Ureter (tissue), 1 donor: ENCODE measurements around the gene ADPRM. TPM values are rescaled to one million over a fixed set of nuclear protein-coding genes. Genes with fewer than 3 reads are reported as not detected.
"Not testable (repeated sequence)": the region's sequence is repeated elsewhere in the genome, so short reads cannot be mapped to it uniquely, and the experiment has no call there.

Experiments used
- DNase-seq: peaks from one replicate; pipeline ENCODE4 v3.0.0-alpha.2; 2020; ENCODE audit warnings: low spot score
- total RNA-seq: library from RNA; stranded (reverse); gene quantifications from one replicate; pipeline ENCODE4 v1.2.4, GENCODE V29; 2023
- donor health status: DM: yes; HTN: yes; CAD: no.

Gene ADPRM
- total RNA-seq, 1 donor from 2014 or later = 12.8 TPM

DNA sequence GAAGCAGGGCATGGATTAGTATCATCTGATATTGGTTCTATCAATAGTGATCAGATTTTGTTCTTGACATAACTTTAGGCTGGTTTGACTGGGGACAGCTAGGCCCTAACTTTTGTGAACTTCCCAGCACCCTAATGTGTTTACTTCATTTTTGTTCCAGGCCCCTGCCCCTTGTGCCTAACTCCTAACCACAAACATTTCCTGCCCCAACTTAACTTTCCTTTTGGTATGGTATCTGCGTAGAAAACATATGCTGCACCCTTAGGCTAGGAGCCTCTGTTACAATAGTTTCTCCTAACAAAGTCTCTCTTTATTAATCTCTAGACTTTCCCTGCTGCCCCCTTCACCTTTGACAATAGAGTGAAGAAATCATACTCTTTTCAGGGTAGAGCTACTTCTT, 2.5 kb downstream of the ADPRM start:
- no peak for DNase-seq

DNA sequence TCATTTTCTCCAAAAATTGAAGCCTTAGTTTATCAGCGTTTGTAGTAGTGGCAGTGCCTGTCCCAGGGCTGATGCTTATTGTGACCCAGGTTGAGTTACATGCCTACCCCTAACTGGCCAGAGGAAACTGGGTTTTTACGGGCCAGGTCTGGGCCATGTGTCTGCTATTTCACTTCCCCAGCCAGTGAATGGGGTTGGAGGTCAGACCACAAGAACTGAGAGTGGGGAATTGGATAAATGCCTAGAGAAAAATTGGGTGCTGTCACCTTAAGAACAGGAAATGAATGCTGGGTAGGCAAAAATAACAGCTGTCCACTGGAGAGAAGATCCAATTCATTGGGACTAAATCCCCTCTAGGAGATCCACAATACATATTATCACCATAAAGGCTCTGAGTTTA, 5.2 kb downstream of the ADPRM start:
- no peak for DNase-seq

DNA sequence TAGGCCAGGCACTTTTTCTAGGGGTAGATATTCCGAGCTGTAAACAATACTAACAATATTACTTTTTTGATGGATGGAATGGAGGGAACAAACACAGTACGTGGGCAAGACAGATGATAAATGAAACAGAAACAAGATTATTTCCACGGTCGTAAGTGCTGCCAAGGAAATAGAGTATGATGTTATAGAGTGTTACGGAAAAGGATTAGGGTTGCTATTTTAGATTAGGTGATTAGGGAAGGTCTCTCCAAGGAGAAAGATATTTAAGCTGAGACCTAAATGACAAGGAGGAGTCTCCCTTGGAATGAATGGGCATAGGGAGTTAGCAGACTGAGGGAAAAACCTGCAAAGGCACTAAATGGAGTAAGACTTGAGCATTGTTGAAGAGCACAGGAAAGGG, 8.3 kb downstream of the ADPRM start:
- no peak for DNase-seq

DNA sequence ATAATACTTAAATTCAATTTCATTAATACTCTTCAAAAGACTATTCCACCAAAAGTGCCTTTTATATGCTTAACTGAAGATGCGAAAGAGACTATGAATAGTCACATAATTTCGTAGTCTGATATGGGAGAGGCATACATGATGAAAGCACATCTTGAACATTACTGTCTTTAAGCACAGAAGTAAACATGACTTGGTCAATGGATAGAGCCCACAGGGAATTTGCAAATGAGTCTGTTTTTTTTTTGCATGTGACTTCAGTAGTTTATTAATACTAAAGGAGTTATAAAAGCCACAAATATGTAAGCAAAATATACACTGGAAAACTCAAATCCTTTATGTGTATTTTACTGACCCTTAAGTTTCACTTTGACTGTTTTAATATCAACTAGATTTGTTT, 15.9 kb downstream of the ADPRM start:
- DNase-seq = no peak

DNA sequence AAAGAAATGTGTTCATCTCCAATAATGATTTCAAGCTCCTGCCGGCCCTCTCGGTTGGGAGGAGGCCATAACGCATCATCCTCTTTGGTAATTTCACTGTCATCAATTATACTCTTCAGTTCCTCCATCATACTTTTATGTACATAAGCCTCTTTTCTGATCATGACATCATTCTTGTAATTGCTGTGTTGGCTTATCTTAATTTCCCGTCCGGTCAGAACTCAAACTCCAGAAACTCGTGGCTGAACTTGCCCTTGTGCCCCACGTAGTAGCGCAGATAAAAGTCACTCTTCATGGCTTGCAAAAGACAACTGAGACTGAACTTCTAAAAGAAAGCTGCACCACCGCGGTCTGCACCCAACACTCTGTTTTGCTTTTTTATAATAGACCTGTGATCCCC, 18.8 kb downstream of the ADPRM start:
- no peak for DNase-seq

DNA sequence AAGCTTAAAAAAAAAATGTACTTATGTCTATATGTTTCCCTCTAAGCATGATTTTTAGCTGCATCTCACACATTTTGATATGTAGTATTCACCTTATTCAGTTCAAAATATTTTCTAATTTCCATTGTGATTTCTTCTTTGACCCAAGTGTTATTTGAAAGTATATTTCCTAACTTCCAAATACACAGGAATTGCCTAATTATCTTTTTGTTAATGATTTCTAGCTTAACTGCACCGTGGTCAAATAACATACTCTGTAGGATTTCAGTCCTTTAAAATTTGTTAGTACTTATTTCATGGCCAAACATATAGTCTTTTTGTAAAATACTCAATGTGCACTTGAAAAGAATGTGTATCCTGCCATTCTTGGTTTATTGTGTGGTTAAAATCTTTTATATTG, 21.2 kb downstream of the ADPRM start:
- DNase-seq = no peak

DNA sequence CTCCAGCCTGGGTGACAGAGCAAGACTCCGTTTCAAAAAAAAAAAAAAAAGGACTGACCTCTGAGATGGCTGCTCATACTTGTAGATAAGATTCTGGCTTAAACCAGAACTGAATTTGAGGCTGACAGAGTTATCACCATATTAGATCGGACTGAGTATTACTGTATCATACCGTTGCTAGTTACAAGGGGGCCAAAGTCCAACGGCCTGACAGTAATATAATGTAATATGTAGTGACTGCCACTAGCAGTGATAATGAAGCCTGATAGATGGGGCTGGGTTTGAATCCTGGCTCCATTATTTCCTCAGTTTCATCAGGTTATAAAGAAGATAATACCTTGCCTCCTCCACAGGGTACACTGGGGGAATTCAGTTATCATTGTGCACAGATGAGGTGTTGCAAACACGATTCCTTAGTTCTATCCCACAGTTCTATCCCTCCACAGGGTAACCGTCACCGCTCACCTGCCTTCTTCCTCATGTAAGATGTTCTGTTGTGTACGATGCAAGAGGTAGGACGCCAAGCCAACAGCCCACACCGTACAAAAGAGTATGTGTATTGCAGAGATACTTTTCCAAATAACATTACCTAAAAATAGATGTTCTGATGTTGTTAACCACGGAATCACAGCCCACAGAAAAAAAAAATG, 27.3 kb downstream of the ADPRM start:
- DNase-seq = no peak

DNA sequence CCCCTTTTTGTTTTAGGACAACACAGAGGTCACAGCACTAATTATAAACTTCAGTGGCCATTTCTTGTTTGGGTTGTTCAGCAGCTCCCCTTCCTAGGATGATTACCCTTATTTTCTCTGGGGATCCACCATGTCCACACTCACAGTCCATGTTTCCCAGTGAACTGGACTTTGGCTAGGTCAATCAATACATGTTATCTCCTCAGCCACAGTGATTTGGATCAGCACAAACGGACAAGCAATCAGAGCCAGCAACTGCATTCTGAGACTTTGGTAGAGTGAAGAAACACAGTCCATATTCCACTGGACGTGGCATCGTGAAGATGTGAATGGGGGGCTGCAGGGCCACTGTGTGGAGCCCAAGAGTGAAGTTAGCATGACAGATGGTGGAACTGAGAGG, 27.9 kb downstream of the ADPRM start:
- no peak for DNase-seq

DNA sequence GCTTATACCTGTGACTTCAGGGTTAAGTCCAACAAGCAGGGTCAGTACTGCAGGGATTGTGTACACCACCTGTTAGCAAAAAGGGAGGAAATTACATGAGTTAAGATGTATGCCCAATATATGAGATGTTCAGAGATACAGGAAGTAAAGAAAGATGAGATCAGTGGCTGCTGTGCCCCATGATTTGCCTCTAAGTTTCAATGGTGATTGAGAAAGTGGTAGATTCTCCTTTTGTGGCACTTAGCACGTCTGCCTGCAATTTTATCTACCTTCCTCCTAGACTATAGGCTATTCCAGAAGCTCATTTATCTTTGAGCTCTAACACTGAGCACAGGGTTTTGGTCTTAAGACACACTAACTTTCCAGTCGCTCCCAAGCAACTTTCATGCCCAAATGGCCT, 28.8 kb downstream of the ADPRM start:
- DNase-seq = no peak

DNA sequence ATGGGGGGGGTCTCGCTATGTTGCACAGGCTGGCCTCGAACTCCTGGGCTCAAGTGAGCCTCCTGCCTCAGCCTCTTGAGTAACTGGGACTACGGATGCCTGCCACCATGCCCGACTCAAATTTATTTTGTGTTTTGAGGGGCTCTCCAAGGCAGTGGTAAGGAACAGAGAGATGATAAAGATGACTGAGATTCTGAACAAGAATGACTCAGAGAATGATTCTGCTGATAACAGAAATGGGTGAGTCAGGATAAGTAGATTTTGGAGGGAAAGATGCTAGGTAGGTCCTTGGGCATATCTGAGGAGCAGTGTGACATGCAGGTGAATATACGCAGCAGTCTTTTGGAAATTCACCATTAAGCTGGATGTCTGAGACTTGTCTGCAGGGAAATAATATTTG, 29.8 kb downstream of the ADPRM start:
- no peak for DNase-seq

DNA sequence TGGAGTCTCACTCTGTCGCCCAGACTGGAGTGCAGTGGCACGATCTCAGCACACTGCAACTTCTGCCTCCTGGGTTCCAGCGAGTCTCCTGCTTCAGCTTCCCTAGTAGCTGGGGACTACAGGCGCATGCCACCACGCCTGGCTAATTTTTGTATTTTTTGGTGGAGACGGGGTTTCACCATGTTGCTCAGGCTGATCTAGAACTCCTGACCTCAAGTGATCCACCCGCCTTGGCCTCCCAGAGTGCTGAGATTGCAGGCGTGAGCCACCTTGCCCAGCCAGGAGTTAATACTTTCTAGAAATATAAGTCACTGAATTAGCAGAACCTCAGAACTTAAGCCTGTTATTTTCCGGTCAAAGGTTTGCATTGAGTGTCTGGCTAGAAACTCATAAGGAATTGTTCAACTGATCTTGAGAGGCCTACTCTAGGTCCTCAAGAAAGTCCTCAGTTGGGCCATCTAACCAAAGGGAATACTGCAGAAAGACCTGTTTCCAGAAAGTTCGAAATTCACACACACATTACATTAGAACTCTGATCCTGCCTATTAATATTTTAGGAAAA, 31.0 kb downstream of the ADPRM start:
- DNase-seq = no peak

DNA sequence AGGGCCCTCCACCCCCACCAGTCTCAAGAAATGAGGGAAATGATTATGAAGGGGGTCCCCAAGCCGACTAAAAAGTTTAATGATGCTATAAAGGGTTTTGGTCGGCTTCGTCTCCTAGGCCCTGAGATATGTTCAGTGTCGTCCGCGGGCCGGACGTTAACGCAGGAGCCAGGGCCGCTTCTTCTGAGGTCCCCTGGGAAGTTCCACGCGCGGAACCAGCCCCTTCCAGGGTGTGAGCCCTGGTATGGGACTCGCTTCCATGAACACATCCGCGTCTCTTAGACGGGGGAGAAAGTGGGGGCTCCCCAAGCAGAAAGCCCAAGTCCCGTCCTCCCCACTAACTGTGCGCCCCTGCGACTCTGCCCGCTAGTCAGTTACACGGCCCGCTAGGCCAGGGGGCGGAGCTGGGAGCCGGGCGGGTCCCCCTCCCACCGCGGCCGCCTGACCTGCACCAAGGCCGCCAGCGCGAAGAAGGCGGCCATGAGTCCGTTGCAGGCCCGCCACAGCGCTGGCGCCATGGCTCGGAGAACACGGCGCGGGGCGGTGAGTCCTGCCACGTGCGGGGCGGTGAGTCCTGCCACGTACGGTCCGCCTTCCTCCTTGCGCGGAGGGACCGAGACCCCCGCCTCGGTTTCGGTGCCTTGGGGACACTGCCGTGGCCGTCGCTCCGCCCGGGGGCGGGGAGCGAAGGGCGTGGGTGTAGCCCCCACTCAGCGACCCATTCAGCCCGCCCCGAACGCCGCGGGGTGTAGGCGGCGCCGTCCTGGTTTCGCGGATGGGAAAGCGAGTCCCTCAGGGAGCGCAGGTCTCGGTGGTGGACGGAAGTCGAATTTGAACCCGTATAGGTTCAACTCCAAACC, 32.2 kb downstream of the ADPRM start, which contains the start of gene TMEM220:
TSS of gene TMEM220 (minus strand) at position 690 of the 860 bp plus-strand sequence. CDS start at position 518, 172 bp downstream.
- peak; percentile 79 for DNase-seq

DNA sequence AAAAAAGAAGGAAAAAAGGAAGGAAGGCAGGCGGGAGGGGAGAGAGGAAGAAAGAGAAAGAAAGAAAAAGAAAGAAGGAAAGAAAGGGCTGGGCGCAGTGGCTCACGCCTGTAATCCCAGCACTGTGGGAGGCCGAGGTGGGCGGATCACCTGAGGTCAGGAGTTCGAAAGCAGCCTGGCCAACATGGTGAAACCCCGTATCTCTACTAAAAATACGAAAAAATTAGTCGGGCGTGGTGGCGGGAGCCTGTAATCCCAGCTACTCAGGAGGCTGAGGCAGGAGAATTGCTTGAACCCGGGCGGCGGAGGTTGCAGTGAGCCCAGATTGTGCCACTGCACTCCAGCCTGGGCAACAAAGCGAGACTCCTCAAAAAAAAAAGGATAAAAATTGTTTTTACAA, 32.9 kb downstream of the ADPRM start:
- not testable (repeated sequence) for DNase-seq

DNA sequence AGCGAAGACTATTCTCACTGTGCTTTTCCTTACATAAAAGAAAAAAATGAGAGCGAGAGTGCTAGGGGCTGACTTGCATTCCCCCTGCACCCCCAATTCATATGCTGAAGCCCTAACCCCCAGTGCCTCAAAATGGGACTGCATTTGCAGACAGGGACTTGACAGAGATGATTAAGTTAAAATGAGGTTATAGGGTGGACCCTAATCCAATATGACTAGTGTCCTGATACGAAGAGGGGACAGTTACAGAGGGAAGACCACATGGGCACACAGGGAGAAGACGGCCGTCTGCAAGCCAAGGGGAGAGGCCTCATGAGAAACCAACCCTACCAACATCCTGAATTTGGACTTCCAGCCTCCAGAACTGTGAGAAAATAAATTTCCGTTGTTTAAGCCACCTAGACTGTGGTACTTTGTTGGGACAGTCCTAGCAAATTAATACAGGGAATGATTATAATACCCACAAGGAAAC, 34.0 kb downstream of the ADPRM start:
- DNase-seq = no peak

DNA sequence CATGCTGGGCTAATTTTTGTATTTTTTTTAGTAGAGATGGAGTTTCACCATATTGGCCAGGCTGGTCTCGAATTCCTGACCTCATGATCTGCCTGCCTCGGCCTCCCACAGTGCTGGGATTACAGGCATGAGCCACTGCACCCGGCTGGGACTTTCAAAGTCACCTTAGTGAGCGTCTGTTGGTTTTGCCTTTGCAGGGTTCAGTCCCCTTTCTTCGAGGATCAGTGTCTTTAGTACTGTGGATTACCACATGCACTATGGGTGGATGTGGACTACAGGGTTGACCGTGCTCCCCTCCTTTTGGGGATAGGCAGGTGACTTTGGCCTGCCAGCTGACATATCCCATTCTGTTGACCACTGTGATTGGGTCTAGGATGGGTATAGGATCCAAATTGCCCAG, 34.7 kb downstream of the ADPRM start:
- not testable (repeated sequence) for DNase-seq

DNA sequence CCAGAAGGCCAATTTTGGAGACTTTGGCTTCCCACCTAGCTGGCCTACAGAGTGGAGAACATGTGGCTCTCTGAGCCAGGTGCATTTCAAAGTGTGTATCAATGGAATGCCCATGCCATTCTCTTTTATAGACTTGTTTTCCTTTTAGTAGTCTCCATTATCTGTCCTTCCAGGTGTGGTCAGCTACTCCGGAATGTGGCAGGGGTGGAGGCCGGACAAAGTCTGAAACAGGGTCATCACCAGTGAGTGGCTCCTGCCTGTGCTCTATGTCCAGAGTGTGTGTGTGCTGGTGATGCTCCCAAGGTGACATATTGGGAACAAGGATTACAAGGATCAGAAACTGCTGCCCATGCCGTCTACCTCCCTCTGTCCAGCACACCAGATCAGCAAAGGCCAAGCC, 36.3 kb downstream of the ADPRM start:
- DNase-seq = no peak

DNA sequence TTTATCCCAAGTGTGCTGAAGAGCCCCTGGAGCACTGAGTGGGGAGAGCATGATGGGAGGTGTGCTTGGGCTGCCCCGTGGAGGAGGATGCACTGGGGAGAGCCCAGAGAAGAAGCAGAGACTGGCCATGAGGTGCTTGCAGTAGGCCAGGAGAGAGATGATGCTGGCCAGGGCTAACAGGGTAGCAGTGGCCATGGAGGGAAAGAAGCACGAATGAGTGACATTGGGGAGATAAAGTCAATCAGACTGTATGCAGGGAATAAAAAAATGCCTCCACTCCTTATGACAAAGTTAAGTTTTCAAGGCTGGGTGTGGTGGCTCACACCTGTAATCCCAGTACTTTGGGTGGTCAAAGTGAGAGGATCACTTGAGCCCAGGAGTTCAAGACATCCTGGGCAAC, 37.9 kb downstream of the ADPRM start:
- DNase-seq = no peak

DNA sequence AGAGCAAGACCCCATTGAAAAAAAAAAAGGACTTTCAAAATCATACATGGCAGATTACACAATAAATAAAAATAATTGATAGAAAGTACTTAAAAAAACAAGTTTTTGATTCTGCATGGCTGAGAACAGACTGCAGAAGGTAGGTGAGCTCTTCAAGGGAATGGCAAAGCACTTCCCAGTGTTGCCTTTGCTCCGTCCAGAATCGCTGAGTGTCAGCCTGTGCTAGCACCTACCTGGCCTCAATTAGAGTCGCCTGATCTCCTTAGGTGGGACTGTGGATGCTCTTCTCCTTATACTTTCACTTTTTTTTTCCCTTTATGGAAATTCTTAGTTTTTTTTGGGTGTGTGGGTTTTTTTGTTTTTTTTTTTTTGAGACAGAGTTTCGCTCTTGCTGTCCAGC, 38.4 kb downstream of the ADPRM start:
- DNase-seq = no peak

DNA sequence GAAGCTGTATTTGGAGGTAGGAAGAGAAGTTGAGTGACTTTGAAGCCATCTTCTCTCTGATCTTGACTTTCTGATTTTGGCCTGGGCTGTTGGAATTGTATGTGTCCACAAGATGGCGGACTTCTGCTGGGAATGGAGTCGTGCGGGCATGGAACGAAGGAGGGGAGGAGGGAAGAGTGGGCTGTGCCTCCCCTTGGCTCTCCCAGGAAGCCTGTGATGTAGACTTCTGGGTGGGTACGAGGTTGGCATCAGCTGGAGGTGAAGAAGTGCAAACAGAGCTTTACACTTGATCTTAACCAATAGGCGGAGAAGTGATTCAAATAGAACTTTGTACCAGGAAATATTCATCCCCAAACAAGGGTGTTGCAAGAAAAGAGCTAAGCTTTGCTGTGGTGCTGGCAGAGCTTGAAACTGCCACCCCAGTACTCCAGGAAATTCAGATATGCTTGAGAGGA, 39.8 kb downstream of the ADPRM start:
- peak; percentile 83 for DNase-seq

DNA sequence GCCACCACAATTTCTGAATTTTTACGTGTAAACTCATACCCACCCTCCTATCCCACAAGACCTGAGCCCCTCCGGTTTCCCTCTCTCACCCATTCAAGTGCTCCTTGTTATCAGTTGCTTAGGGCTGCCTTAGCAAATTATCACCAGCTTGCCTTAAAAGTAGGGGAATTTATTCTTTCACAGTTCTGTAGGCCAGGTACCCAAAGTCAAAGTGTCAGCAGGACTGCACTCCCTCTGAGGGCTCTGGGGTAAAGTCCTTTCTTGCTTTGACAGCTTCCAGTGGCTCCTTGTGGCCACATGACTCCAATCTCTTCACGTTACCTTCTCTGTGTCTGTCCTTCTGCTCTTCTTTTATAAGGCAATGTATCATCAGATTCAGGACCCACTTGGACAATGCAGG, 40.3 kb downstream of the ADPRM start:
- peak; percentile 17 for DNase-seq

DNA sequence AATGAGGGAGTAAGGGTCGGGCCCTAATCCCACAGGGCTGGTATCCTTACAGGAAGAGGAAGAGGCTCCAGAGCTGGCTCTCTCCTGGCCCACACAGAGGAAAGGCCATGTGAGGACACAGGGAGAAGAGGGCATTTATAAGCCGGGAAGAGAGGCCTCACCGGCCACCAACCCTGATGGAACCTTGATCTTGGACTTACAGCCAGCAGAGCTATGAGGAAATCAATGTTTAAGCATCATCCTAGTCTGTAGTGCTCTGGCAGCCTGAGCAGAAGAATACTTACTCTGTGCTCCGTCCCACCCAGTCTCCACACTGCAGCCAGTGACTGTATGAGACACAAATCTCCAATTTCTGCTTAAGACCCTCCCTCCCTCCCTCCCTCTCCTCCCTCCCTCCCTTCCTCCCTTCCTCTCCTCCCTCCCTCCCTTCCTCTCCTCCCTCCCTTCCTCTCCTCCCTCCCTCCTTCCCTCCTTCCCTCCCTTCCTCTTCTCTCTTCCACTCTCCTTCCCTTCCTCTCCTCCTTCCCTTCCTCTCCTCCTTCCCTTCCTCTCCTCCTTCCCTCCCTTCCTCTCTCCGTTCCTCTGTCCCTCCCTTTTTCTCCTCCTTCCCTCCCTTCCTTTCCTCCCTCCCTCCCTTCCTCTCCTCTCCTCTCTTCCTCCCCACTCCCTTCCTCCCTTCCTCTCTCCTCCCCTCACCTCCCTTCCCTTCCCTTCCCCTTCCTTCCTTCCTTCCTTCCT, 41.3 kb downstream of the ADPRM start:
- DNase-seq = peak; percentile 40

DNA sequence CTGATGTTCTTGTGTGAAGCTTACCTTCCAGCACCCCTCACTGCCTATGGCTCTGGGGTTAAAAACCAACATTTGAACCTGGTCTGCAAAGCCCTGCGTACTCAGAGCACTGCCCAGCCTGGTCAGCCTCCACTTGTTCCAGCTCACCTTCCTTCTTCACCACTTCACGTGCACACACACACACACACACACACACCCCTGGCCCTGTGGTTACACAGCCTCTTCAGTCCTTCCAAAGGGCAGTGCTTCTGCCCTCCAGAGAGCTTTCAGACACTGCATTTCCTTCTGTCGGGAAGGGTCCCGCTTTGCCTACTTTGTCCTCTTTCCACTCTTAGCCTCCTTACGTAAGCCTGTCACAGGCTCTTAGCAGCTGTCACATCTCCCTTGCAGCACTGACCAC, 42.0 kb downstream of the ADPRM start:
- DNase-seq = peak; percentile 10
